Stimulated activated CD8-positive, alpha-beta memory T cell treated with anti-CD3 and anti-CD28 coated beads, Interleukin-15, amount 100 ng/mL, for 24 hours (primary cell): Measurements from ENCODE around the gene FCF1.
"Not testable (repeated sequence)": the region's sequence is repeated elsewhere in the genome, so short reads cannot be mapped to it uniquely, and the experiment has no call there.

Experiments
- DNase-seq: peaks from one replicate; pipeline ENCODE4 v3.0.0-alpha.2; 2020; ENCODE audit warnings: low read depth

FCF1 gene

GRCh38 chr14:74702293-74702692 lies 10.7 kb upstream of the FCF1 start:
- DNase-seq: no peak

- DNase-seq: no peak
Observed at GRCh38 chr14:74703043-74703442, 9.9 kb upstream of the FCF1 start.

GRCh38 chr14:74704656-74705055 lies 8.3 kb upstream of the FCF1 start:
- no peak for DNase-seq

- no peak for DNase-seq
Observed at GRCh38 chr14:74705613-74706500, 7.1 kb upstream of the FCF1 start.

GRCh38 chr14:74710480-74710879 lies 2.5 kb upstream of the FCF1 start:
- DNase-seq: no peak

- DNase-seq: no peak
Observed at GRCh38 chr14:74711651-74712050, 1.3 kb upstream of the FCF1 start.

- DNase-seq: no peak
Observed at GRCh38 chr14:74713395-74713735, 421 bp downstream of the FCF1 start.

GRCh38 chr14:74720526-74720925 lies 7.6 kb downstream of the FCF1 start:
- DNase-seq: no peak

- DNase-seq: no peak
Observed at GRCh38 chr14:74723134-74723533, 10.2 kb downstream of the FCF1 start.

GRCh38 chr14:74732387-74732786 lies 19.4 kb downstream of the FCF1 start:
- no peak for DNase-seq

- no peak for DNase-seq
Observed at GRCh38 chr14:74733221-74733620, 20.3 kb downstream of the FCF1 start.

GRCh38 chr14:74735125-74735524 lies 22.2 kb downstream of the FCF1 start:
- DNase-seq: no peak

GRCh38 chr14:74737753-74738325 lies 24.9 kb downstream of the FCF1 start:
- DNase-seq: no peak

- DNase-seq: no peak
Observed at GRCh38 chr14:74739293-74740030, 26.5 kb downstream of the FCF1 start.

GRCh38 chr14:74747237-74747636 lies 34.3 kb downstream of the FCF1 start:
- no peak for DNase-seq

GRCh38 chr14:74754157-74754556 lies 41.2 kb downstream of the FCF1 start:
- DNase-seq: no peak

- DNase-seq: no peak
Observed at GRCh38 chr14:74754899-74755298, 42.0 kb downstream of the FCF1 start.

GRCh38 chr14:74756326-74756725 lies 43.4 kb downstream of the FCF1 start:
- DNase-seq: no peak

GRCh38 chr14:74758505-74758904 lies 45.6 kb downstream of the FCF1 start:
- DNase-seq: not testable (repeated sequence)

- DNase-seq: peak; percentile 83
Observed at GRCh38 chr14:74762917-74763802, 50.2 kb downstream of the FCF1 start, which contains the start of gene YLPM1. Gene YLPM1, plus strand, starts transcription at chr14:74763316. Its CDS starts 174 bp downstream, at chr14:74763490.

- no peak for DNase-seq
Observed at GRCh38 chr14:74763803-74764531, 51.0 kb downstream of the FCF1 start.
